GM18505 (cell line): ENCODE data around the gene ZSCAN26.
A peak's percentile ranks its signal among the peaks of the same experiment; 100 is the strongest.
"Not testable (repeated sequence)": the region's sequence is repeated elsewhere in the genome, so short reads cannot be mapped to it uniquely, and the experiment has no call there.

Source experiments
- ATAC-seq: cut with Tn5 transposase; IDR thresholded peaks from one replicate; pipeline ENCODE4 v1.9.1; 2021; ENCODE audit not compliant: unreplicated experiment
- POLR2A ChIP-seq: IDR thresholded peaks from 4 replicates; pipeline ENCODE4 v1.6.1; 2011; ENCODE audit warnings: borderline replicate concordance; ENCODE audit not compliant: insufficient read depth, insufficient read length; ENCODE audit errors: extremely low read depth

ZSCAN26 gene

DNA sequence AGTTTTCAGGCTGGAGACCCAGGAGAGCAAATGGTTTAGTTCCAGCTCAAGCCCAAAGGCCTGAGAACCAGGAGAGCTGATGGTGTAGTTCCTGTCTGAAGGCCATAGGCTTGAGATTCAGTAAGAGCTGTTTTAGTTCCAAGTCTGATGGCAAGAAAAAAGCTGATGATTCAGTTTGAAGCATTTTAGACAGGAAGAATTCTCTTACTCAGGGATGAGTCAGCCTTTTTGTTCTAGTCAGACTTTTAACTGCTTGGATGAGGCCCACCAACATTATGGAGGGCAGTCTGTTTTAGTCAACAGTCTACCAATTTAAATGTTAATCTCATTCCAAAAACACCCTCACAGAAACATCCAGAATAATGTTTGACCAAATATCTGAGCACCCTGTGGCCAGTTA is 2.5 kb downstream of the ZSCAN26 start:
- ATAC-seq: no peak
- no peak for TF ChIP-seq POLR2A

GRCh38 chr6:28274888-28275287 is 7.9 kb downstream of the ZSCAN26 start:
- ATAC-seq: no peak
- TF ChIP-seq POLR2A: no peak

- ATAC-seq: no peak
- TF ChIP-seq POLR2A: no peak
Observed at GRCh38 chr6:28277746-28278145, 10.8 kb downstream of the ZSCAN26 start.

DNA sequence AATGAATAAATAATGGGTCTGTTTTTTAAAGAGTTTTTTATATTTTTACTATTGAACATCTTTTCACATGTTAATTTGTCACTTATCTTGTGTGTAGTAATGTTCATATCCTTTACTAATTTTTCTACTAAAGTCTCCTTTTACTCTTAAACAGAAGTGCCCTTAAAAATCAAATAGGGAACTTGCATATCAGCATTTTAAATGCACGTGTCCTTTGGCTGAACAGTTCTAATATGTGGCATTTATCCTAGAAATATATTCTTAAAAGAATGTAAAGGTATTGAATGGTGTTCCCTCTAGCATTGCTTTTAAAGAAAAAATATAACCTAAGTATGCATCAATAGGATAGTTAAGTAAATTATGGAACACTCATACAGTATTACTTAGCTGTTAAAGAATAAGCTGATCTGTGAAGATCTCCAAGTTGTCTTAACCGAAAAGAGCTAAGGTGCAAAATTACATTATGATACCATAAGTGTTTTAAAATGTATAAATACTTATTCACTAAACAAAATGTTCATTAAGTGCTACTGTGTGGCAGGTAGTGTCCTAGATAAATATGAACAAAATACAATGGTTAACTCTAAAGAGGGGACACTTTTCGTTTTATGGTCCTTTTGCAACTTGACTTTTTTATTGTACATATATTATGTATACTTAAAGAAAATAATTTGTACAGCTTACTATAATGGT is 13.8 kb downstream of the ZSCAN26 start:
- no peak for ATAC-seq
- TF ChIP-seq POLR2A: no peak

DNA sequence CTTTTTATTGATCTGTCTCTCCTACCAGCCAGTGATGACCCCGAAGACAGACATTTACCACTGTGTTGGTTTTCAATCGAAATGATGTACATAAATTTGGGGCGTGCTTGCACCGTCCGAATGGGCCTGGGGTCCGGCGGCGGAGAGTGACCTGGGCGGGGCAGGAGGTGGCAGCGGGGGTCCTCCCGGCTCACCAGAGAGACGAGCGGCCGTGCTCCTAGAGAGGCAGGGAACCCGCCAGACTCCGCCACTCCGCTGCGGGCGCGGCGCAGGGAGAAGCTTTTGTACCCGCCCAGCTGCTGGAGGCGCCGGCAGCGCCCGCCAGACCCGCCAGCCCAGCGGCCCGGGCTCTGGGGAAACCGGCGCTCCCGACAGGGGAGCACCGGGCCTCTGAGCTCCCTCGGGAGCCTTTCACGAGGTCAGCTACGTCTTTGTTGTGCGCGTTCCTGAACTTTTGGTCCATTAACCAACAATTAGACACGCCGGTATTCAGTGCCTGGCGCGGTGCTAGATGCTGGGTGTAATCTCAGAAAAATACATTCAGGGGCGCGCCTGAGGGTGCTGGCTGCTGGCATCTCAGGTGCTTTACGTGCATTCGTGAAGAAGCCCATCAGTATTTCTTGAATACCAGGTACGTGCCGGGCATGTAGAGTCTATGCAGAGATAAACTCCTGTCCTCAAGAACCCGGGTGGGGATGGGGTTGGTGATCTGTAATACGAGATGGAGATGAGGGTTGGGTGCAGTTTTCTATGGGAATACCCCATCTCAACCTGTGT is 14.5 kb downstream of the ZSCAN26 start, which contains the start of gene PGBD1:
Gene PGBD1 (plus strand): TSS at position 285 of the 777 bp plus-strand sequence. CDS start 2,242 bp downstream, outside the sequence.
- peak; percentile 90 for ATAC-seq
- peak; percentile 71 for TF ChIP-seq POLR2A

DNA sequence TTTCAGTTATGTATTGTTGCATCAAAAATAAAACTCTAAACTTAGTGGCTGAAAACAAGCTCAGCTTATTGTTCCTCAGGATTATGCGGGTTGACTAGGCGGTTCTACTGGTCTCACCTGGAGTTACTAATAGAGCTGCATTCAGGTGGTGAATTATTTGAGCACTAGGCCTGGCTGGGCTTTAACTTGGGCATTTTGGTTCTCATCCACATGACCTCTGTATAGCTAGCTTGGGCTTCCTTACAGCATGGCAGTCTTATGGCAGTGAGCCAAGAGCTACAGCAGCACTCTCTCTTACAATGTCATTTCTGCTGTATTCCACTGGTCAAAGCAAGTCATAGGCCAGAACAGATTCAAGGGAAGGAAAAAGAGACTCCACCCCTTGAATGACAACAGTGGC is 16.0 kb downstream of the ZSCAN26 start:
- no peak for TF ChIP-seq POLR2A
- no peak for ATAC-seq

- TF ChIP-seq POLR2A: no peak
- no peak for ATAC-seq
Observed at GRCh38 chr6:28291573-28291972, 24.6 kb downstream of the ZSCAN26 start.

DNA sequence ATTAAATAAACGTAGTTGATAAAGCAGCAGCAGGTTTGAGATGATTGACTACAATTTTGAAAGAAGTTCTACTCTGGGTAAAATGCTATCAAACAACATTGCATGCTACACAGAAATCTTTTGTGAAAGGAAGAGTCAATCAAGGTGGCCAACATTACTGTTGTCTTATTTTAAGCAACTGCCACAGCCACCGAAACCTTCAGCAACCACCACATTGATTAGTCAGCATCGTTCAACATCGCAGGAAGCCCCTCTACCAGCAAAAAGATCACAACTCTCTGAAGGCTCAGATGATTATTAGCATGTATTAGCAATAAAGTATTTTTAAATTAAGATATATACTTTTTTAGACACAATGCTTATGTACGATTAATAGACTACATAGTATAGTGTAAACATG is 28.4 kb downstream of the ZSCAN26 start:
- ATAC-seq: no peak

GRCh38 chr6:28296520-28297060 is 29.6 kb downstream of the ZSCAN26 start:
- TF ChIP-seq POLR2A: no peak
- no peak for ATAC-seq

More for the DNA sequence above, 28.4 kb downstream of the ZSCAN26 start:
- no peak for TF ChIP-seq POLR2A

GRCh38 chr6:28303570-28303969 is 36.6 kb downstream of the ZSCAN26 start:
- ATAC-seq: peak; percentile 78
- no peak for TF ChIP-seq POLR2A

GRCh38 chr6:28306363-28306762 is 39.4 kb downstream of the ZSCAN26 start:
- ATAC-seq: not testable (repeated sequence)

DNA sequence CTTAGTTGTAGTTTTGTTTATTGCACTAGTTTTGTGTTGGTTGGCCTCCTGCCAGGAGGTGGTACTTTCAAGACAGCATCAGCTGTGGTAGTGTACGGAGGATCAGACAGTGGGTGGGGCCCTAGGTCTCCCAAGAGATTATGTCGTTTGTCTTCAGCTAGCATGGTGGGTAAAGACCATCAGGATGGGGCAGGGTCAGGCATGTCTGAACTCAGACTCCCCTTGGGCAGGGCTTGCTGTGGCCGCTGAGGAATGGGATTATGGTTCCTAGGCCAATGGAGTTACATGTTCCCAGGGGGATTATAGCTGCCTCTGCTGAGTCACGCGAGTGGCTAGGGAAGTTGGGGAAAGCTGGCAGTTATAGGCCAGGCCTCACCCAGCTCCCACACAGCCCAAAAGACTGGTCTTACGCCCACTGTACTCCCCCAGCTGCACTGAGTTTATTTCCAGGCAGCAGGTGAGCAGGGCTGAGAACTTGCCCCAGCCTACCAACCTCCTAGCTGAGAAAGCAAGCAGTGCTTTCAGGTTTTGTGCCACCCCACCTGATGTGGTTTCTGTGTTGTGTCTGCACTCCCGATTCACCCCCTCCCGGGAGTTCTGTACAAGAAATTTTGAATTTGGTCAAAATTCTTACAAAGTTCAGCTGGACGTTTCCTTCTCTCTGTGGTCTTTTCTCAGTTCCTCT is 44.3 kb downstream of the ZSCAN26 start:
- ATAC-seq: no peak
- TF ChIP-seq POLR2A: no peak

DNA sequence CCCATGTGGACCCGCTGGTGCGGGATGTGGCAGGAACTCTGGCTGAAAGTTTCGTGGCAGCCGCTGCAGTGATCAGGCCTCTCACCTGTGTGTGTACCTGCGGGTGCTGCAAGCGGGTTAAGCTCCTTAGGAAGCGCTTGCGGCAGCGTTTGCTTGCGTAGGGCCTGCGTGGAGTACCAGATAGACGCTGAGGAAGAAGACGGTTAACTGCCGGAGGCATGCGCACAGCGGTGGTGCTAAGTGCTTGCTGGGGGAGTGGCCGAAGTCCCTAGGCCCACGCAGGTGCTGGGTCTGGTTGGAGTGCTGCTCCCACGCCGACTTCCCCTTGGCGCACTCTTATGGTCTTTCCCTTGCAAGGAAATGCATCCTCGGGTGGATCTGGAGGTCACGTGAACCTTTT is 46.0 kb downstream of the ZSCAN26 start:
- no peak for ATAC-seq
- TF ChIP-seq POLR2A: no peak
